Hematopoietic multipotent progenitor cell treated with erythropoietin and hydrocortisone succinate and interleukin-3 and kit ligand, for 4 days (in vitro differentiated cells): ENCODE data around the gene SLC48A1.
"Not testable (repeated sequence)": the region's sequence is repeated elsewhere in the genome, so short reads cannot be mapped to it uniquely, and the experiment has no call there.

Experiments used
- DNase-seq: peaks from one replicate; pipeline ENCODE4 v3.0.0-alpha.2; 2015

SLC48A1 gene

DNA sequence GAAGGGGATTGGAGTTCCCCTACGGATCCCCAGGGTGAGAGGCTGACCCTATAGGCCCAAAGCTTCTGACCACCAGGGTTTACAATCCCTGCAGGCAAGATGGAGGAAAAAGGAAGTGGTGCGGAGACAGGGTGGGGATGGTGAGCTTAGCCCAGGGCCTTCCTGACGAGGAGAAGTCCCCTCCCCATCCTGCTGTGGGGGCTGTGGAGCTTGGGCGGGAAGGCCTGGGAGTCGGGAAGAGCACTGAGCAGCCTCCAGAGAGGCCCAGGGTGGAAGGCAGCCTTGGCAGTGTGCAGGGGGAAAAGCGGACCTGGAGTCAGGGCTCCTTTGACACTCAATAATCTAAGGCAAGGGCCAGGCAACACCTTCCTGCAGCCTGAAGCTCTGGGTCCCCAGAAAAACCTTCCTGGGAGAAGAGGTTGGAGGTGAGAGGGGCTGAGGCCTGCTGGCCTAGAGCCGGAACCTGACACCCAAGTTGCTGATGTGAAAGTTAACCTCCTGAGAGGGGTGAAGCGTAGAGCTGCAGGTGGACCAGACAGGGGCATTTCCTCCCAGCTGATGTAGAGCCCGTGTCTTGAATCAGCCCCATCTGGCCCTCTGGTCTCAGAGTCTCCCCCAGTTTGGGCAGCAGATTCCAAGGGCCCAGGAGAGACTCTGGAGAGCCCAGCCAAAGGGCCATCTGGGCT, 40.6 kb downstream of the SLC48A1 start:
- peak; percentile 66 for DNase-seq

DNA sequence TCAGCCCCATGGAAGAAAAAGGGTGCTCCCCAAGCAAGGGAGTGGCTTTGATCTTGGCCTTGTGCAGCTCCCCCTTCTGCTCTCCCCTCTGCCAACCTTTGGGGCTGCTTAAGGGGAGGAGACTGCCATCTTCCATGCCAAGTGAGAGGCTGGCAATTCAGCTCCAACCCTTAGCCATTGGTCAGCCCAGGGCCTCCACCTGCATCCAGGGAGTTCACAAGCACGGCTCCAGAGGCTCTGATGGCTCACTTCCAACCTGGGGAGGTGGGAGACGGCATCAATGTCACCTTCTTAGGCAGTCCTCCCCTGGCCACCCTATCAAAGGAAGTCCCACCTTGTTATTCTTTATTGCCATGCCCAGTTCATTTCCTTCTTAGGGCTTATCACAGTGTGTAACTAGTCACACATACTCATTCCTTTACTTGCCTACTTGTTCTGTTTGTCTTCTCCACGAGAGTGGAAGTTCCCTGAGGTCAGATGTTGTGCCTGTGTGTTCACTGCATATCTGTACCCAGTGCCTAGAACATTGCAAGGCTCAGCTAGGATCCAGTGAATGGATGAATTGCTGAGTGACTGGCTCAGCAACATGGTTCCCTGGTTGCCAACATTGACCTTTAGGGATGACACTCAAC, 41.6 kb downstream of the SLC48A1 start:
- no peak for DNase-seq

GRCh38 chr12:47815447-47815846, 42.4 kb downstream of the SLC48A1 start:
- DNase-seq = not testable (repeated sequence)

DNA sequence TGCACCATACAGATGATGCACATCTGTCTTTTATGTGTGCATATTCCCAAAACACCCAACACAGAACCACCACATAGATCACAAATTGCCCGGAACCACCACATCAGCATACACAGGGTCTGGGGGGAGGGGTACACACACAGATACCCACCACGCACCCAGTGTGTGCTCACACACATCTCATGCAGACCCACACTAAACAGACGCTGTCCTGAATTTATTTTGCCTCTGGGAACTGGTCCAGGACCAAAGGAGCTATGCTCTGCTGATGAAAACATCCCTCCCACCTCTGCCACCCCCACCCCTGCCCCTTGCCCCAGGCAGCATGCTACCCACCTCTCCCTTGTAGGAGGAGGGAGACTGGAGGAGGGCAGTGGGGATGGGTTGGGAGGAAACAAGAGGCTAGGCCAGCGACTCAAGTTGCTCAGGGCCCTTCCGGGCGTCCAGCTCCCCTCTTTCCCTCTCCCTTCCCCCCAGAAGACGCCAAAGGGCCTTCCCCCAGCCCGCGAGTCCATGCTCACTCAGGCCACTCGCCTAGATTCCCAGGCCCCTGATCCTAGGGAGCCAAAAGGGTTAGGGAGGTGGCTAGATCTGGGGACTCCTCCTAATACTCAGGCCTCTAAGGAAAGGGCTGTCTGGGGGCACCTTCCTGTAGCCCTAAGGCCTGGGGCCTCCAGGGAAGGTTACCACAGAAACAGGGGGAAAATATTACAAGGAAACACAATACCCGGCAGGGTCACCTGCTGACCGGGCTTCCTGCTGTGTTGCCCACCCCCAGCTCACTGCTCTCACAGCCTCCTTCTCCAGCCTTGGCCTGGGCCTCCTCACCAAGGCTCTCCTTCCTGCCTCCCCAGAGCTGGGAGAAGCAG, 43.6 kb downstream of the SLC48A1 start:
- no peak for DNase-seq

DNA sequence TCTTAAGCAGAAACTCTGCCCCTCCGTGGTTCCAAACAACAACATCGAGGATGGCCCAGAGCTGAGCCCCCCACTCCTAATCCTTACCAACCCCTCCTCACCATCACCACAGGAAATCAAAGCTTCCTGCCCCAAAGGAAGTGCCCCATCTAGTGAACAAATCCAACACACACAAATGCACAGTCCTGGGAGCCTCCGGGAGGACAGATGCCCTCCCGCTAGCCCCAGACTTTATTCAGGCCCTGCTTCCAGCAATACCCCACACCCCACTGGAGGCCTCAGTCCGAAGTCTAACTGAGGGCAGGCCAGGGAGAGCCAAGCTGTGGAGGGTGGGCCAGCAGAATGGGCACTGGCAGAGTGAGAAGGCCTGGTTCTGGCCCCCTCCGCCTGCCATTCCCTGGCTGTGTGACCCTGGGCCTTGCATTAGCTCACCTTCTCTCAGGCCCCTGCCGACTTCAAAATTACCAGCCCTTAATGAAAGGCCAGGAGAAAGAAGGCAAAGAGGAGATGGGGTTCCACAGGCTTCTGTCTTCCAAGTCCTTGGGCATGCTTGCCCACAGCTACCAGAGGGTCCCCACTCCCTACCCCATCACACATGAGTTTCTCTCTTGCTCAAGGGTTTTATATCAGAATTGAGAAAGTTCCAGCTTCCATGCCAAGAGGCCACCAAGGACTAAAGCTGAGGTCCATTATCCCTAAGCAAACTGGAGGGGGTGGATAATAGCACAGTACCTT, 44.4 kb downstream of the SLC48A1 start:
- peak; percentile 45 for DNase-seq

- DNase-seq = no peak
These were observed 45.0 kb downstream of the SLC48A1 start for GRCh38 chr12:47818007-47818376.

DNA sequence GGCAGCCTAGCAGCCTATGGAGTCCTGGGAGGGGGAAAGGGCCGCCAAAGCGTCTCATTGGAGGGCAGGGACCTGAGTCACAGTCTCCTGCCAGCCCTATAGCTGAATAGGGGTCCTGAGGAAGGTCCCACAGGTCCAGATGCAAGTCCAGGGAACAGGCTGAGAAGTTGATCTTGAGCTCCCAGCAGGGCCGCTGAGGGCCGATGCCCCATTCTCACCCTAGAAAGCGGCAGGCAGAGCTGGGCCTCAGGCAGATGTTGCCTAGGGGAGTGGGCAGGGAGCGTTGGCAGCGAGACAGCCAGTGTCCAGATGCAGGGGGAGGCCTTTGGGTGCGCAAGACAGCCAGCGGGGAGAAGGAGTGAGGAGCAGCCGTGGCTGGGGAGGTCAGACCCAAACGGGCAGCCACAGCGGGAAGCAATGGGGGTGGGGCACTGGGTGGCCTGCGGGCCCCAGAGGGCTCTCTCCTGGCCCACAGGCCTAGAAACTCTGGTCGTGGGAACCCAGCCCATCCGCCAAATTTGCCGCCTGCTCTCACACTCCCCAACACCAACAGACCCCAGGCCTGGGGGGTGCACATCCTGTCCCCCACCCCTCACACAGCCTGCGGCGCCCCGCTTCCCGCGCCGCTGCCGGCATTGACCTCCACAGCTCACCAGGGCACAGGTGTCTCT, 45.6 kb downstream of the SLC48A1 start:
- peak; percentile 55 for DNase-seq

GRCh38 chr12:47819138-47819895, 46.3 kb downstream of the SLC48A1 start:
- DNase-seq = peak; percentile 81

DNA sequence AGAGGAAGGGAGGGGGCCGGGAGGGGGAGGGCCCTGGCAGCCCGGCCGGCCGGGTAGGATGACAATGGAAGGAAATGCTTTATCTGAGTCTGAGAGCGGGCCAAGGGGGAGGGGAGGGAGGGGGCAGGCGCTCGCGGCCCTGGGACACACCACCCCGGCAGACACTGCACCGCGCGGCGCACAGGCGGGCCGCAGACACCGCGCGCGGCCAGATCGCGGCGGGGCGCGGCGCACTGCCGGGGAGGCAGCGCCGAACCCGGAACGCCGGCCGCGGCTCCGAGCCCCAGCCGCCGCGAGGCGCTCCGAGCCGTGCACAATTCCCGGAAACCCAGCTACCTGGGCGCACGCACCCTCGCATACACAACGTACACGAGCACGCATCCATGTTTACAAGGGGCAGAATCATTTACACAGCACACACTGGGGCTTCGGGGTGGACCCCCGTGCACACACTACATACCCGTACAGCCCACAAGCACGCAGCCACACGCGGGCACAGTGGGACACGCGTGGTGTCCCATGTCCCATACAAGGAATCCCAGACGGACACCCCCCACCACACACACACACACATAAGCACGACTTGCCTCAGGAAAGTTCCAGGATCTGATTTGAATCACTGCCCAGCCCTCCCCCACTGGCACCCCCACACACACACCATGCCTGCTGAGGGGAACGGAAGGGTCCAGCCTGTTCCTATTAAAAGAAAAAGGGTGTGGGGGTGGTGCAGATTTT, 47.0 kb downstream of the SLC48A1 start, which contains the start of gene HDAC7:
Gene HDAC7, minus strand, starts transcription at position 8 of the 735 bp plus-strand sequence. CDS start 118 bp downstream, outside the sequence.
- peak; percentile 95 for DNase-seq

GRCh38 chr12:47820631-47821345, 47.8 kb downstream of the SLC48A1 start:
- DNase-seq = no peak

GRCh38 chr12:47821346-47821706, 48.3 kb downstream of the SLC48A1 start:
- no peak for DNase-seq

DNA sequence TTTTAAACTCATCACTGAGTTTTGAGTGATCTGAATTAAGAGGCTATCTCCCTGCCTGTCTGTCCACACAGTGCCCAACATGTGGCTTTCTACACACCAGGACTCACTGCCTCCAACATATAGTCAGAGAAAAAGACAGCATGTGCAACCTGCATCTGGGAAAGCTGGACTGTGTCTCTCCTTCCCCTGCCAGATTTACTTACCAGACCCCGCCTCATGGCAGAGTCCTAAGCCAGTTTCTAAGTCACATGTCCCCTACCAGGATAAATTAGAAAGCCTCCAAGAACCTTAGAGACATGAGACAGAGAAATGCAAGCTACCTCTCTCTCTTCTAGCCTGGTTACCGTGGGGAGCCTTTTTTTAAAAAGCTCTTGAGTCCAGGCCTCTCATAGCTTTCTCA, 49.4 kb downstream of the SLC48A1 start:
- no peak for DNase-seq

GRCh38 chr12:47822863-47823262, 49.8 kb downstream of the SLC48A1 start:
- no peak for DNase-seq

- no peak for DNase-seq
These were observed 50.5 kb downstream of the SLC48A1 start for GRCh38 chr12:47823422-47824086.

DNA sequence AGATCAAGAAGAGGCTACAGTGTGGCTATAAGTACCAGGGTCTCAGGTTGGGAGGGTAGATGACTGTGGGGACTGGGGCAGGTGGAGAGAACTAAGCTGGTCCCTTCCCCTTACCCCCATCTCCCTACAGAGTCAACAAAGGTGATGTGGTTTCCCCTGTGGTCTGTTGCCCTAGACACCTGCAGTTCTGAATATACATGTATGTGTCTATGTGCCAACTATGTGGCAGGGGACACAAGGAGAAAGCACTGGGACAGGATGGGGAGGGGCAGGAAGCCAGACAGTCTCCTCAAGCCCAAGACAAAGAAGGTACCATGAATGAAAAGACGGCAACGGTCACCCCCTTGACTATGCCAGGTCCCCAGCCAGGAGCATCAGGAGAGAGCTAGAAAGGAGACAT, 51.2 kb downstream of the SLC48A1 start:
- DNase-seq = no peak

DNA sequence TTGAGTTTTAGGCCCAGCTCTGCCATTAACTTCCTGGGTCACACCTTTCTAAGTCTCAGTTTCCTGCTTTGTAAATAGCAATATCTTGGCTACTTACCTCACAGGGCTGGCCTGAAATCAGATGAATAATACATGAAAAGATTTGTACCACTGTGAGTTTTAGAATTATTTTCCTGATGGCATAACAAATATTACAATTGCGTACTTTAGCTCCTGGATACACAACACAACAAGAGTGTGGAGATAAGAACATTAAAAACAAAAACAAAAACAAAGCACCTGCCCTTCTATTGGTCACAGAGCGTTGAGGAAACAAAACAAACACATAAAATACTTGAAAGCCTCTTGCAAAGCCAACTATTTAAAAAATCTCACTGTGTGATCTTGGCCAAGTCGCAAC, 51.6 kb downstream of the SLC48A1 start:
- DNase-seq = no peak

DNA sequence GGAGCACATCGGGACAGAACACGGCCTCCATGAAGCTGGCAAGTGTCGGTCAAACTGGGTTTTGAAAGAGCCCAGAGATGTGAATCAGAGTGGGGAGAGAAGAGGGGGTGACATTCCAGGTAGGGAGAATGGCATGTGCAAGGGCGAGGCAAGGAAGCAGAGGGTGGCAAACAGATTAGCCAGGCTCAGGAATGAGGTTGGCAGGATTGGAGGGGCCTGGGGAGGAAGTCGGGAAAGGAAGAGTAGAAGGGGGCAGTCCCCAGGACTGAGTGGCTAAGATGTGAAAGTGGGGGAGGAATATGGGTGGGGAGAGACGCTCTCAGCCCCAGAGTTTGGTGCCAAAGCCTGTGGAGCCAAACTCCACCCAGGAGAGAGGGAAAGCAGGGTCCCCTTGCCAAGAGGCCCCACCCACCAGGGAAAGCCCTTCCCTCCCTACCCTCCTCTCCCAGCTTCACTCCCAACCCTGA, 52.2 kb downstream of the SLC48A1 start:
- DNase-seq = no peak

DNA sequence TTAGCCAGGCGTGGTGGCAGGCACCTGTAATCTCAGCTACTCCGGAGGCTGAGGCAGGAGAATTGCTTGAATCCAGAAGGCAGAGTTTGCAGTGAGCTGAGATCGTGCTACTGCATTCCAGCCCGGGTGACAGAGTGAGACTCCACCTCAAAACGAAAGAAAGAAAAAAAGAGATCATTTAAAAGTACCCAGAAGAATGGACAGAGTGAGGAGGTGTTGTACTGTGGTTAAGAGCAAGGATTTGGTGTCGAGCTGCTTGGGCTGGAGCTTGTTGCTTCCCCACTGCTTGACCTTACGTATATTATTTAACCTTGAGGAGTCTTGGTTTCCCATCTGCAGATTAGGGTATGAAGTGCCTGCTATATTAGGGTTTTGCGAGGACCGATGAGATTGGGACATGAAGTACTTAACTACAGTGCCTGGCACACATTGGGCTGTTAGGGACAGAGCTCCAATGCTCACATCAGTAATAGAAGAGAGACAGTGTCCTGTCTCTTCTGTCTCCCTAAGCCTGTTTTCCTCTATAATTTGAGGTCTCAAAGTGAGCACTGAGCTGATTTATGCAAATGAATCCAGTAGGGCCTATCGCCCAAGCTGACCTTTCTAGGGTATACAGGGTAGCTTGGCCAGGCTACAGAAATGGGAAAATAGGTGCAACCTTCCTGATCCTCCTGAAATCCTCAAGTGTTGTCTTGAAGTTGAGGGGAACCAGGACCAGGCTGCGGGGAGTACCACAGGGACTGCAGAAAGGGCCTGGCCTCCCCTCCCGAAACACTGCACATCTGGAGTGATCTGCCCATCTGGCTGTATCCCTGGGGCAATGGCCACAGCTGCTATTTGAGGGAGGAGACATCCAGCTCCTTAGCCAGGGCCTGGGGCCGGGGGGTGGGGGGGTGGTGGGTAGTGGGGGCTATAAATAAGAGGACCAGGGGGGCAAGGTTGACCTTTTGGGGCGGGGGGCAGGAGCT, 55.3 kb downstream of the SLC48A1 start:
- no peak for DNase-seq
